Inferior parietal cortex (tissue), 1 donor: ENCODE measurements around the gene ADGRF4.

Experiments used
- DNase-seq: peaks from one replicate; pipeline ENCODE4 v3.0.0-alpha.2; 2016; ENCODE audit errors: extremely low spot score

The ADGRF4 gene

DNA sequence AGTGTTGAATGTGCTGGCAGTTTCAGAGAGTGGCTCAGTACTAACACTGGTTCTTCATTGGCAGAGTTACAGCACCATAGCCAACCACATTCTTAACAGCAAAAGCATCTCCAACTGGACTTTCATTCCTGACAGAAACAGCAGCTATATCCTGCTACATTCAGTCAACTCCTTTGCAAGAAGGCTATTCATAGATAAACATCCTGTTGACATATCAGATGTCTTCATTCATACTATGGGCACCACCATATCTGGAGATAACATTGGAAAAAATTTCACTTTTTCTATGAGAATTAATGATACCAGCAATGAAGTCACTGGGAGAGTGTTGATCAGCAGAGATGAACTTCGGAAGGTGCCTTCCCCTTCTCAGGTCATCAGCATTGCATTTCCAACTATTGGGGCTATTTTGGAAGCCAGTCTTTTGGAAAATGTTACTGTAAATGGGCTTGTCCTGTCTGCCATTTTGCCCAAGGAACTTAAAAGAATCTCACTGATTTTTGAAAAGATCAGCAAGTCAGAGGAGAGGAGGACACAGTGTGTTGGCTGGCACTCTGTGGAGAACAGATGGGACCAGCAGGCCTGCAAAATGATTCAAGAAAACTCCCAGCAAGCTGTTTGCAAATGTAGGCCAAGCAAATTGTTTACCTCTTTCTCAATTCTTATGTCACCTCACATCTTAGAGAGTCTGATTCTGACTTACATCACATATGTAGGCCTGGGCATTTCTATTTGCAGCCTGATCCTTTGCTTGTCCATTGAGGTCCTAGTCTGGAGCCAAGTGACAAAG lies 17.0 kb upstream of the ADGRF4 start:
- peak; percentile 47 for DNase-seq

DNA sequence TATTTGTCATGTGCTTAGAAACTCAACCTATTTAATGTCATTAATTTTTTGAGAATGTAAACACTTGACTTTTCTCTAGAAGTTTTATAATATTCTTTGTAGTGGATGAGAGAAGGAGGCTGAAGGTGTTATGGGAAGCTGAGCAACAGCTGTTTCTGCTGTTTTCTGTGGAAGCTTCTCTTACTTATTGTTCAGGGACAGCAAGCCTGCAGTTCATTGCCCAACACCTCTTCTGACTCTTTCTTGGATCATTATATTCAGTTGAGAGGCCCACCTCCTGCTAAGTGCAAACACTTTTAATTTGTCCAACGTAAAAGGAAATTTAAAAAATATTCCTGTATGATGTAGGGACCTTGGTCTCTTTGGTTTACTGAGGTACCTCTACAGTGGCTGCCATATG lies 12.0 kb upstream of the ADGRF4 start:
- no peak for DNase-seq

DNA sequence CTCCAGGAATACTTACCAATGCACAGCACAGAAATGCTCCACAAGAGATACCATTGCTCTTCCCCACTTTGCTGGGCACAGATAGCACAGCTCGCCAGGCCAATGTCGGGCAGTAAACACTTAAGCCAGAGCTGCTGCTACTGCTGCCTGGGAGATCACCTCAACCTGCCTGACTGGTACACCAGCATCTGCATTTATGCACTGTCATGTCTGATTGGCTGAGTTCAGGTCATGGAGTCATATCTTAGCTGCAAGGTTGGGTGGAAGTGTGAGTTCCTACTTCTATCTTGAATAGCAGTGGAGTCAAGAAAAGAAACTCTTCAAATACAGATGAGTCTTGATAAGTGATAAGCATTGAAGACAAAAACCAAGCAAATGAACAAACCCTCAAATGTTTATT lies 10.9 kb upstream of the ADGRF4 start:
- DNase-seq, result no peak

DNA sequence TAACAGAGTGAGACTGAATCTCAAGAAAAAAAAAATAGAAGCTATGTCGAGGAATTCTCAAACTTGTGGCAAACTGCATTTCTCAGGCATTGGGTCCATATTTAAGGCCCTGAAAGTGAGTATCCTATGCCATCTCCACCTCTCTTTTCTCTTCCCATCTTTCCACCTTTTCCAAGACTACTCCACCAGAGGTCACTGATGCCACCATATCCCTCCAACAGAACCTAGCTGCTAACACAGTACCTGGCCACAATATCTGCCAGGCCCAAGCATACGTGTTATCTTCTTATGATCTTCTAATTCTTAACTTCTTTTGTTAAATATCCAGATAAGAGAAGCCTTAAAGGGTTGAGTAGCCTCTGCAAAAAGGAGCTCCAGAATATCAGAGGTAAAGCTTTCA lies 8.2 kb upstream of the ADGRF4 start:
- DNase-seq, result no peak

DNA sequence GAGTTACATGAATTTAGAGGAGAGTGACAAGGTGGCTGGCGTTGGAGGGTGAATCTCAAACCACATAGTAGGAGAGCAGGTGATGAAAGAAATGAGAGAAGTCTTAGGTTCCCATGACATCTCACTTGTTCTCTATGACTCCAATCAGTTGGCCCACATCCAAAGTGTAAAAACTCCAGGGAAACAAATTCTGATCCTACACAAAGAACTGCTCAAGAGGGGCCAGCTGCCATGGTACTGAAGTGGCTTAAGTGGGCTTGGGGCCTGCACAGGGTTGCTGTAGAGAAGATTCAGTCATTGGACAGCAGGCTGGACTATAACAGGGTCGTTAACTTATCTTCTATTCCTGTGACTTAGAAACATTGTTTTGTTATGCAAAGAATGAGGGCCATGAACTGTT lies 7.6 kb upstream of the ADGRF4 start:
- no peak for DNase-seq

DNA sequence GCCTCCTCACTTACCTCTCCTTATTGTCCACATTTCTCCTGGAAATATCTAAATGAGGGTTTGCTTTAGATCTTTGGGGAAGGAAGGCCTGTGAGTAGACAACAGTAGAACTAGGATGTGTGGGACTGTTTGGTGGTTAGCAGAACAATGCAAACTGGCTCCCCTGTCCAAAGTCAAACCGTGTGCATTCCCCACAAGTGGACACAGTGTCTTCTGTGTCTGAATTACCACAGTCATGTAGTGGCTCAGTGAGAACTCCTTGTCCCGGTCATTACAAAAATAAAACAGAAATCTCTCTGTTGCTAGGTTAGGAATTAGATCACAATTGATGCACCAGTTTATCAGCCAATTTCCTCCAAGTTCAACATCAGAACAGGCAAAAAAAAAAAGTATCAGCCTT lies 455 bp upstream of the ADGRF4 start:
- DNase-seq, result no peak

DNA sequence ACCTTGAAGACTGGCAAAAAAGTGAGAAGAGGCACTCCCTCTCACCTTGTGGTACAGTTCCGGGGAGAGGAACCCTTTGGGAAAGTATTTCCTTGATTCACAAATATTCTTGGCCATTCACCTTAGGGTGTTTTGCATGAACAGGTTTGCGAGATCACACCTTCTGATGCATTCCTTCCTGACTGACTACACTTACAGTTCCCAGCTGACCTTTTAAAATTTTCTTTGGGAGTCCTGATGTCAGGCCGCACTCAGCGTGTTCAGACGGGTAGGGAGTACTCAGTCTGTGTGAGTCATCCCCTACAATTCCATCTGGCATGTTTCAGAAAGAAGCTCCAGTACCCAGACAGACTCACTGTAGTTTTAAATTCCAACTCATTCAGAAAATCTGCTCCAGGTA lies 1.7 kb downstream of the ADGRF4 start:
- no peak for DNase-seq

DNA sequence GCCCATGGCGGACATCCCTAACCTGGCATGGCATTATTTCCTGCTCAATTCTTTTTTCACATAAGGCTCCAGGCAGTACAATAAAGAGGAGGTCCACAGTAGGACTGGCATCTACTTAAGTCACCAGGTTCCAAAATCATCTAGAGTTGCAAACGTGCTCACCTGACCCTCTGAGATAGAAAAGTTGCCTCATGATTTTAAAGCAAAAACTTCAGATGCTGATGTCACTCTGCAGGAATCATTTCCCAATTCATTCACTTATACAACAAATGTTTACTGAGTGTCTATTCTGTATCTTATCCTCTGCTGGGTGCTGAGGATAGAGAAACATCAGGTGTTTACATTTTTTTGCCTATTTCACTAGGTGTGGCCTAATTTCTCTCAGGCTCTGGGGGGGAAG lies 2.2 kb downstream of the ADGRF4 start:
- DNase-seq, result no peak

DNA sequence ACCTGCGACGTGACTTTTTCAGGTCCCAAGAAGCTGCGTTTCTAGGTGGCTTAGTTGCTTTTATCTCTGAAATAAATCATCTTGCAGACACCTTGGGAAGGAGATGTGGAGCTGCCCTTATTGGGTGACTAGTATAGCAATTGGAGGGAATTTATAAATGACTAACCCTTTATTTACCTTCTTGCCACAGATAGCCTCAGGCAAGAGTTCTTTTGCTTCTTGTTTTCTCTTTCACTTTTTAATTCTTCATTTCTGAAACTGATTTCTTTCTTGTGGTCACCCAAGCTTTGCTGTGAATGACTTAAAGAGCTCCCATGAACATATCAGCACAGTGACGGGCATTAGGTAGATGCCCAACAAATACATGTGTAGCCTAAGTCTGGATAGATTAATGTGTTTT lies 3.0 kb downstream of the ADGRF4 start:
- no peak for DNase-seq

DNA sequence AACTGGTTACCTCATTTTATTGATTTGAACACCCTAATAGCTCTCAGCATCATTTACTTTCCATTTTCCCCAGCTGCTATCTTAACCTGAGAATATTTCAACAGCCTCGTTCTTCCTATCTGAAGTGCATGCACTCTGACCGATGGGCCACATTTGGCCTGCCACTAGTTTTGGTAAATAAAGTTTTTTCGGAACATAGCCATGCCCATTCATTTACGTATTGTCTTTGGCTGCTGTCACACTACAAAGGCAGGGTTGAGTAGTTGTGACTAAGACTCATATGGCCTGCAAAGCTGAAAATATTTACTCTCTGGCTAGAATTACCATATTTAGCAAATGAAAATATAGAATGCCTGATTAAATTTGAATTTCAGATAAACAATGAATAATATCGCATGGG lies 10.8 kb downstream of the ADGRF4 start:
- DNase-seq, result no peak

DNA sequence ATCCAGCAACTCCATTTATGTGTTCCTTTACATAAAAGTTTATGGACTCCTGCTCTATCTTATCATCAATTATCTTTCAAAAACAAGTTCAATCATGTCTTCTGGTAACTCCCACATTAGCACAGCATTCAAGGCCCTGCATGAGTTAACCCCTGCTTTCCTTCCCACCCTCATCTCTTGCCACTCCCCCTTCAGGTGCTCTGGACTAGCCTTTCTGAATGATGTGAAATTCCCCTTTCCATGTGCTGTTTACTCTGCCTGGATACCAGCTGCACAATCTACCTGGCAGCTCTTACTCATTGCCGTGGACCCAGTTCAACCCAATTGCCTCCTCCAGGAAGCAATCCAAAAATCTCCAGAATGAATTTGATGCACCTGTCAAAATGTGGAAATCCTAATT lies 11.9 kb downstream of the ADGRF4 start:
- no peak for DNase-seq

DNA sequence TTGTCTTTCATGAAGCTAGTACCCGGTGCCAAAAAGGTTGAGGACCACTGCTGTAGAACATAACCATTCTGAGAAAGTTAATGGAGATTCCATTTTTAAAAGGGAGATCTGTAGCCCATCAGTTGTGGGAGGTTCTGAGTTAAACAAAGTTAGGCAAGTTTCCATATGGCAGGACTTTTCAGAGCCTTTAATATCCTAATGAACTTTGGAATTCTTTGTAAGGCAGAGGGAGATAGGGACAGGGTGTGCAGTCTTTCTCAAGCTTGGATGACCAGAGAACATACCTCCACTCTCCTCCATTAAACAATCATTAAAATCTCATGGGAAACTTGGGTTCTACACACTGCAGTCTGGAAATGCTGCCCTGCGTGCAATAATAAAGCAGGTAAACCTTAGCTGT lies 14.8 kb downstream of the ADGRF4 start:
- no peak for DNase-seq

DNA sequence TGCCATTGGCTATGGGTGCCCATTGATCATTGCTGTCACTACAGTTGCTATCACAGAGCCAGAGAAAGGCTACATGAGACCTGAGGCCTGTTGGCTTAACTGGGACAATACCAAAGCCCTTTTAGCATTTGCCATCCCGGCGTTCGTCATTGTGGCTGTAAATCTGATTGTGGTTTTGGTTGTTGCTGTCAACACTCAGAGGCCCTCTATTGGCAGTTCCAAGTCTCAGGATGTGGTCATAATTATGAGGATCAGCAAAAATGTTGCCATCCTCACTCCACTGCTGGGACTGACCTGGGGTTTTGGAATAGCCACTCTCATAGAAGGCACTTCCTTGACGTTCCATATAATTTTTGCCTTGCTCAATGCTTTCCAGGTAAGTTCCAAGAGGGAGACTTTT lies 16.4 kb downstream of the ADGRF4 start:
- DNase-seq, result no peak

DNA sequence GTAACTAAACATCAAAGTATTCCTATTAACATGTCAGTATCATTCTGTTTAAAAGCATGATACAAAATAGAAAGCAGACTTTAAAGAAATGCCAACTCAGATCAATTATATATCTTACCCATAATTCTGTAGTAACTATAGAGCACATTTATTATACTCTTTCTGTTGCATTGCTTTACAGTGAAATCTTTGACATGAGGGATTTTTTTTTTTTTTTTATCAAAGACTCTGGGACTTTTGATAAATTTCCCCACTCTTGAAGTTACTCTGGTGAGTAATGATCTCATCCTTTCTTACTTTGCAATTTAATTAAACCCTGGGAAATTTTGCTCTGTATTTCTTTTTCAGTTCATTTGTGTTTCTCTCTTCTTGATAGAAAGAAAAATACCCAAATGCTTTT lies 17.4 kb downstream of the ADGRF4 start:
- no peak for DNase-seq

DNA sequence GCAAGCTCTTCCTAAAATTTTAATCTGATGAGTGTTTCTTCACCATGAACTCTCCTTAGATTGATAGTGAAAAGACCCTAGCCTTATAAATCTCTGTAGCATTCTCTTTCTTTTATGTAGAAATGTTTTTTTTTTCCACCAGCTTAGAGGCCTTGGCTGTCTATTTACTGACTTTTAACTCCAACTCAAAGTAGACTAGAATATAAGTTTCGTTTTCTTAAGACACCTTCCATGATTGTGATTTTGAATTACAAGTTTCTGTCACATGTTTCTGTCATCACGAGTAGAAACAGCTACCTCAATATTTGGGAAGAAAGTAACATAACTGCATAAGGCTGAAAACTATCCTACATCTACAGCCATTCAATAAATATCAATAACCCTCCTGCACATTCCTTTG lies 17.8 kb downstream of the ADGRF4 start:
- DNase-seq, result no peak

DNA sequence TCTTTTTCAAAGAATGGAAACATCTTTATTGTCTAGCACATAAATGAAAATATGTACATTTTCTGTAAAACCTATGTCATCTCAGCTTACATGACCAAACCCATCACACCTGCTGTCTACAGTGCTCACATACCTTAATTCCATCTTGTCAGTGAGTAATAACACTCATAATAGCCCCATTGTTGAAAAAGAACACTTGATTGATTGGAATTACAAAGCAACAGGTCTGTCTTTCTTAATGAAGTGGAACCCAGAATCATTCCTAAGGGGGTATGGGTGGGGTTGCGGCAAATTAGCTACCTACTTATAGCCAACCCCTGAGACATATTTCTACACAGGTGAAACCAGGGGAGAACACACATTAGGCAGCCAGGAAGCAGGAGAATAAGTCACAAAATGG lies 20.2 kb downstream of the ADGRF4 start:
- DNase-seq, result no peak

DNA sequence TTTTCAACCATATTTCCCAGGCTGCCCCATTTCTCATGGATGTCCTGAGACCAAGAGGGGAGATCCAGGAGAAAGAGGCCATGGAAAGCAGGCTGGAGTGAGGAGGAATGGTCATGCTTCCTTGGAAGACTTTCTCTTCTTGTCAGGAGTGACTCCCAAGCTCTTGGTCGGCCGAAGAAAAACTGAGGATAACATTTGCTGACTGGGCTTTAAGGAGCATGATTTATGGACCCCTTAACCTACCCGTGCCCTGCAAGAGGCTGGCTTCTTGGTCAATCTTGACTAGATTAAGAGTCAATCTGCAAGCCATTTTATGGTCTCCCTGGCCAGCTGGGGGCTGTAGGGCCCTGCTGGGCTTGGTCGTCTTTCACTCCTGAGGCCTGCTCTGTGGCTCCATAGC lies 22.8 kb downstream of the ADGRF4 start:
- no peak for DNase-seq

DNA sequence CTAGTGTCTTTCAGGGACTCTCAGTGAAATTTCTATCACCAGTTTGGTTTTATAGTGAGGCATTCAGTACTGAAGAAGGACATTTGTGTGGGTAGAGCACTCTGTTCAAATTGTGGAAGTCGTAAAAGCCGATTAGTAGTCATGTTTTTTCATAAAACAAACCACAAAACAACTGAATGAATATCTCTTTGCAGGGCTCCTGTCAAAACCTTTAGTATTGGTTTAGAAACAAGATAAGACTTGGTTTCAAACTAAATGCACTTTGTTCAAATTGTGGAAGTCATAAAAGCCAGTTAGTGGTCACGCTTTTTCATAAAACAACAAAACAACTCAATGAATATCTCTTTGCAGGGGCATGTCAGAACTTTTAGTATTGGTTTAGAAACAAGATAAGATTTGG lies 23.8 kb downstream of the ADGRF4 start:
- no peak for DNase-seq

DNA sequence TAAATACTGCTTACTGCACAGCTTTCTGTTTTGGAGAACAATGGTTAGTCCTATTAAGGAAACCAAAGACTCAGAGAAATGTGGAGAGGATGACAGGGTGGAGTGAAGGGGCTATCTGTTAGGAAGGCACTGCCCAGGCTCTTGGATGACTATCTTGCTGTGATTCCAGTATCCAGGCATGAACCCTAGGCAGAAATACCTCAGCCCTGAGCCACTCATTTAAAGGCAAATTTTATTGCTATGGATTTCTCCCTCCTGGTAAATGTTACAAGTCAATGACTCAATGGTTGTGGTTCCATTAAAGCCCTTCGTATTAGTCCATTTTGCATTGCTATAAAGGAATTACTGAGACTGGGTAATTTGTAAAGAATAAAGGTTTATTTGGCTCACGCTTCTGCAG lies 25.9 kb downstream of the ADGRF4 start:
- no peak for DNase-seq

DNA sequence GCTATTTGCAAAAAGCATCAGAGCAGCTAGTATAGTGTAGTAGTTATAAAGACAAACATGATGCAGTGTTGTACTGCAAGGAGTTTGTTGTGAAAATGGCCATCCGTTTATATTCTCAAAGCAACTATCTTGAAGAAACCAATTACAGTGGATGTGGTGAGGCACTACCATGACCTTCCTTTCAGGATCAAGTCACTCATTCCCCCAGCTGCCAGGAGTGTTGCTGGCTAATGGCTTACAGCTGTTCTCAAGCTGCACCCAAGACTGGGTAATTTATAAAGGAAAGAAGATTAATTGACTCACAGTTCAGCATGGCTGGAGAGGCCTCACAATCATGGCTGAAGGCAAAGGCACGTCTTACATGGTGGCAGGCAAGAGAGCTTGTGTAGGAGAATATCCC lies 29.0 kb downstream of the ADGRF4 start:
- no peak for DNase-seq

DNA sequence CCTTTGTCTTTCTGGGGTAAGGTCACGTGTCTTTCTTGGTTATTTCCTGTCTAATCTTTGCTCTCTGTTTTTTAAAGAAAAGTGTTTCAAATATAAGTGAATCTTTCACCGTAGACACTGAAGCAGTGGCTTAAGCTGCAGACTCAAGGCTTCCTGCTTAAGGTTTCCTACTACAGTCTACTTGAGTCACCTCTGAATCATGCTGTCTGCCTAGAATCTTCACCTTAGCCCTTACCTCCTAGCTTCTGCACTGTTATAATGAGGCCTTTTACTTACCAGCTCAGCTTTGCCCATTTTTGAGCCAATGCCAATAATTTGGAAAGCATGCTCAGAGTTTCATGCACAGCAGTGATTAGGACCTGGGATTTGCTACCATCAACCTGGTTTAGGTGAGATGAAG lies 30.6 kb downstream of the ADGRF4 start:
- no peak for DNase-seq

DNA sequence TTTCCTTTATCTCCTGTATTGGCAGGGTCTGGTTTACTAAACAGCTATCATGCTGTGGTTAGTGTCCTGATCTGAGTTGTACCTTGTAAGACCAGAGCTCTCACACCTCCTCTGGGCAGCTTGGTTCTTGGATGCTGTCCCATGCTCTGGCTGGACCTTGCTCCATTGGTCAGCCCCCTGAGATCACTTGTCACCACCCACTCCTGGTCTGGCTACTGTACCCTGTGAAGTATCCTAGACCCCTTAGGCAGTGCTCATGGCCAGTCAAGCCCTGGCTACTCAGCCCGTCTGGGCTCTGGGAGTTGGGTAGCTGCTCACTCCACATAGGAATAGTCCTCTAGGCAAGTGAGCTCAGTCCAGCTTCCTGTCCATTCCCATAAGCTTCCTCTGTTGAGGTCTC lies 31.1 kb downstream of the ADGRF4 start:
- DNase-seq, result no peak

DNA sequence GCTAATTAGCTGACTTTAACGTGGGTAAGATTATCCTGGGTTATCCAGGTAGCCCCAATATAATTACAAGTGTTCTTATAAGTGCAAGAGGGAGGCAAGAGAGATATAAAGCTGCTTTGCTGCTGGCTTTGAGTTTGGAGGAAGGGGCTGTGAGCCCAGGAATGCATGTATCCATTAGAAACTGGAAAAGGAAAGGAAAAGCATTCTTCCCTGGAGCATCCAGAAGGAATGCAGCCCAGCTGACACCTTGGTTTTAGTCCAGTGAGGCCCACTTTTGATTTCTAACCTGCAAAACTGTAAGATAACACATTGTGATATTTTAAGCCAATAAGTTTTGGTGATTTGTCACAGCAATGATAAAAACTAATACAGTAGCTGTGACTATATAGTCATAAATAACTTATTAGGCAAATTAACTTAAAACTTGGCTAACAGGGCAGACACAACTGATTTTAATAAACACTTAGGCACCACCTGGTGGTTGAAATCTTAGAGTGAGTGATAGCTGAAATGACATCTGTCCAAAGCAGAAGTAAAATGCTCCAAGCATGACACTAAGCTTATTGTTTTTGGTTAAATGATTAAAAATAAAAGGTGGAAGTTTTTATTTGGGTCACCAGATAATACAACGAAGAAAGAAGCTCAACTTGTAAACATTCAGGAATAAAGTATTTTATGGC lies 35.6 kb downstream of the ADGRF4 start:
- no peak for DNase-seq
